T1000 (cell line): ENCODE data around the gene GLCE.
"Not testable (repeated sequence)": the region's sequence is repeated elsewhere in the genome, so short reads cannot be mapped to it uniquely, and the experiment has no call there.

ENCODE experiments used
- DNase-seq: peaks from one replicate; lab custom pipeline; 2025; ENCODE audit warnings: mixed read lengths; lab: John Stamatoyannopoulos, UW

Gene GLCE

GRCh38 chr15:69275074-69275670 is 114.7 kb downstream of the GLCE start:
- no peak for DNase-seq

DNA sequence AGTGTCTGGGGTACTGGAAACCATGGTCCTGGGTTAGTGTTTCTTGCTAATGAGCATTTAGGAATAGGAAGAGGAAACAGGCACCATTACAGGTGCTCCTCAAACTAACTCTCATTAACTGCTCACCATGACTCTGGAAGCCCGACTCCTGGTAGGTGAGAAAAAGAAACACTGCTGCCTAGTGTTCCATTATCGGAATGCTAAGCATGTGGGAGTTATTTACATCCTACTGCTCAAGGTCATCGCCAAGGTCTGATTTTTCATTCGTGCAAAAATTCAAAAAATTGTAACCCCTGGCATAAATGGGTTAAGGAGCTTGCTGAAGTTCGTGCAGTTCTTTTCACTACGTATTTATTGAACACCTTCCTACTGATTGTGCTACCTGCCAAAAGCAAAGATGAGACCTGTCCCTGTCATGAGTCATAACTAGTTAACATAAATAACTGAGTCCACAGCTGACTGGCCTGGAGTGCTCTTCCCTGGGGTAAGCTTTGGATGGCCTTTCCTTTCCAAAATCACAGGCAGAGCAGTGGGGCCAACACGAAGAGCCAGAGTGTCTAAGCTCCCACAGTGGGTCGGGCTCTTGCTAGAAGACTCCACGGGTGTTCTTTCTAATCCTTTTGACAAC is 115.6 kb downstream of the GLCE start:
- DNase-seq = no peak

DNA sequence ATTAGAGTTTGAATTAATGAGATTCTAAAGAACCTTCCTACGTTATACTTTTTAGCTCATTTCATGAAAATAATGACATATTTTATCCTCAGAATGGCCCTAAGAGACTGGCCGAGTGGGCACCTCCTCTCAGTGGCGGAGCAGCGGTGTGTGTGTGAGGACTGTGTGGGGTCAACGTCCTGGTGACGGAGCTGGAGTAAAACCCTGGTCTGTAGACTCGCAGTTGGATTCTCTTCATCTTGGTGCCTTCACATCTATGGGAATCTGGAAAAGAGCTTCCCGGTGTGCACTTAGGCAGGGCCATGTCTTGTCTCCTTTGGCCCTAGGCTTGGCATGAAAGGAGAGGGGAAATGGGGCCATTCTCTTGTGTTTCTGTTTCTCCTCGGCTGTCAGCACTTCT is 116.9 kb downstream of the GLCE start:
- DNase-seq = no peak

- DNase-seq = no peak
Observed at GRCh38 chr15:69279636-69280035, 119.2 kb downstream of the GLCE start.

GRCh38 chr15:69280783-69281182 is 120.3 kb downstream of the GLCE start:
- no peak for DNase-seq

DNA sequence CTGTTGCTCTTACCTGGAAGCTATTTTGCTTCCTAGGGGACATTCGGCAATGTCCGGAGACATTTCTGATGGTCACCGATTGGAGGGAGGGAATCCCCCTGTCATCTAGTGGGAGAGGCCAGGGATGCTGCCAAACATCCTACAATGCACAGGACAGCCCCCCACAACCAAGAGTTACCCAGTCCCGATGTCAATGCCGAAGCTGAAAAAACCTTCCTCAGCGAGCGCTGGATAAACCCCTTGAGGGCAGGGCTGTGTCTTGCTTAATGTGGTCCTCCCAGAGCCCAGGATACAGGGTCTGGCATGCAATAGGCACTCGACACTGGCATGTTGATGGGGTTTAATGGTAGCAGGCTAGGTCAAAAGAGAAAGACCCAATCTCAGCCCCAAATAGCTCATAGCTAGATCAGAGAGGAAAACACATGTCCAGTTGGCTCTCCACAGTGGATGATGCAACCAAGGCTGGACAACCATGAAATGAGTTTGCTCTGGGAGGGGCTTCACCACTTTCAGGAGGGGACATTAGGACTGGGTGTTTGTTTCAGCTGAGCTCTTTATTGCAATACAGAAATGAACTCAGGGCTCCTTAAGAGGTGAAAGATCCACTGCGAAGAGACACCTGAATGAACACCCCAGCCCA is 121.8 kb downstream of the GLCE start:
- no peak for DNase-seq

DNA sequence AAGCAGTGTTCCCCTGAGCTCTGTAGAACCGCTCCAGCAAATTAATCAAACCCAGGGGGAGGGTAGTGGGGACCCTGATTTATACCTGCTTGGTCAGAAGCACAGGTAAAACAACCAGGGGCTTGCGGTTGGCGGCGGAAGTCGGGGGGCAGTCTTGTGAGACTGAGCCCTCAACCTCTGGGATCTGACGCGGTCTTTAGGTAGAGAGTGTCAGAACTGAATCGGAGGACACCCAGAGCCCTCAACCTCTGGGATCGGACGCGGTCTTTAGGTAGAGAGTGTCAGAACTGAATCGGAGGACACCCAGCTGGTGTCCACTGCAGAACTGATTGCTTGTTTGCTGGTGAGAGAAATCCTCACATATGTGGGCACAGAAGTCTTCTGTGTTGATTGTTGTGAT is 125.4 kb downstream of the GLCE start:
- no peak for DNase-seq

DNA sequence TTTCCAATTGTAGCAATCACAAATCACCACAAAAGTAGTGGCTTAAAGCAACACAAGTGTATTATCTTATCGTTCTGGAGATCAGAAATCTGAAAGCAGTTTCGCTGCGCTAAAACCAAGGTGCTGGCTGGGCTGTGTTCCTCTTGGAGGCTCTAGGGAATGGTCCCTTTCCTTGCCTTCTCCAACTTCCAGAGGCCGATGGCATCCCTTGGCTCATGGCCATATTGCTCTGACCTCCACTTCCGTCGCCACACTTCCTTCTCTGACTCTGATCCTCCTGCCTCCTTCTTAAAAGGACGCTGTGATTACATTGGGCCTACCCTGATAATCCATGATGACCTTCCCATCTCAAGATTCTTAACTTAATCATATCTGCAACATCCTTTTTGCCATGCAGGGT is 127.6 kb downstream of the GLCE start:
- no peak for DNase-seq

- DNase-seq = no peak
Observed at GRCh38 chr15:69288531-69289341, 128.3 kb downstream of the GLCE start.

GRCh38 chr15:69289342-69290146 is 129.1 kb downstream of the GLCE start:
- no peak for DNase-seq

GRCh38 chr15:69290346-69291164 is 130.1 kb downstream of the GLCE start:
- DNase-seq = no peak

DNA sequence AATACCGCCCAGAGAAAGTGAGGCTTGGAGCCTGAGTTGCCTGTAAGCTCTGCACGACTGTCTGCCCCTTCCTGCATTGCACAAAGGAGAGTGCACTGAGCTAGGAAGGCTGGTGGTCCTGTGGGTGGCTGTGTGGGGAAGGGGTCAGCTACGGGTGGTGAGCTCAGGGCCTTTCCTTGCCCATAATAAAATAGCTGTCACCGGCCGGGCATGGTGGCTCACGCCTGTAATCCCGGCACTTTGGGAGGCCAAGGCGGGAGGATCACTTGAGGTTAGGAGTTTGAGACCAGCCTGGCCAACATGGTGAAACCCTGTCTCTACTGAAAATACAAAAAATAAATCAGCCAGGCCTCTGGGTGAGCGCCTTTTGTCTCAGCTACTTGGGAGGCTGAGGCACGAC is 131.2 kb downstream of the GLCE start:
- DNase-seq = not testable (repeated sequence)

- DNase-seq = no peak
Observed at GRCh38 chr15:69292826-69293420, 132.5 kb downstream of the GLCE start.

GRCh38 chr15:69293741-69294615 is 133.5 kb downstream of the GLCE start:
- DNase-seq = no peak

GRCh38 chr15:69296606-69297005 is 136.2 kb downstream of the GLCE start:
- no peak for DNase-seq

- DNase-seq = no peak
Observed at GRCh38 chr15:69297642-69298353, 137.4 kb downstream of the GLCE start.

DNA sequence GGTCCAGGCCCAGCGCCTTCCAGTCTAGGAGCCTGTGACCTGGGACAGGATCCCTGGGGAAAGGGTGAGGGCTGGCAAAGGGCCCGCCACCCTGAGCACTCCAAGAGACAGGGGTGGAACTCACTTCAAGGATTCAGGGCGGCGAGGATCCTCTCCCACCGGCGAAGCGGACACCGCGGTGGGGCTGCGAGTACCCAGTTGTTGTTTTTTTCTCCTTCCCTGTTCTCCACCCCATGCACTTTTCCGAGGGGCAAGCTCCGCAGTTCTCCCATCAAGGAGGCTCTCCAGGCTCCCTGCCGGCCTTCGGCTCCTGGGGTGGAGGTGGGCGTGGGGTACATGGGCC is 137.9 kb downstream of the GLCE start:
- DNase-seq = no peak

DNA sequence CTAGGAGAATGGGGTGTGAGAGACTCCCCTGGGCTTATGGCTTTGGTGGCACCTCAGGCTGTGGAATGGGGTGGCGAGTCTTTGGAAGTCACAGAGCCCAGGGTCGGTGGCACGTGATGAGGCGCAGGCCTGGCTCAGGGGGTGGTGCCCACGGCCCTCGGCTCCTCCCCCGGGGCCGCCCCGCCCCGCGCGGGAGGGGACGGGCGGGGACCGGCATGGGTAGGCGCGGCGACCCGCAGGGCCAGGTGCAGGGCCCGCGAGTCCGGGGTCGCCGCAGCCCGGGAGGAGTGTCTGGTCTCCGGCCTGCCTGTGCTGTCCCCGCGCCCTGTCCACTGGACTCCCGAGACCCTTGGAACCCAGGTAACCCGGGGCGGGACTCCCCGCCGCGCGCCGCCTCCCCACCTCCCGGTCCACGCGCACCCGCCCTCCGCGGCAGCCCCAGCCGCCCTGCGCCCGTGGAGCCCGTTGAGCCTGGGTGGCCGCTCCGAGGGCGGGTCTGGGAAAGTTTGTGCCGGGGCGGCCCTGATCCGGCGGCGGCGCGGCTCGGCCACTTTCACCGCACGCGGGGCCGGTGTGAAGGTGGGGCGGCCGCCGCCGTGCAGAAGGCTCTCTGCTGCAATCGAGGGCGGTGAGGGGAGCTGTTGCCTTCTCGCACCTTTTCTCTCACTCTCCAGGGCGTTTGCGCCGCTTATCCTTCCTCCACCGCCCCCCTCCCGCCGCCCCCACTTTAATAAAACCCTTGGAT is 138.4 kb downstream of the GLCE start, which contains the start of gene PAQR5:
Gene PAQR5 (plus strand): TSS at position 216 of the 745 bp plus-strand sequence. CDS start 61,169 bp downstream, outside the sequence.
- no peak for DNase-seq
